Adipocyte (in vitro differentiated cells): ENCODE results near the gene TAP2.
A peak's percentile ranks its signal among the peaks of the same experiment; 100 is the strongest.

Source experiments
- DNase-seq: peaks from one replicate; pipeline ENCODE4 v3.0.0-alpha.2; 2015; ENCODE audit warnings: low read depth
- H3K27me3 ChIP-seq: replicated peaks from 2 replicates; pipeline ENCODE4 v1.7.0; 2013; ENCODE audit warnings: mild to moderate bottlenecking, low read length, moderate library complexity; ENCODE audit not compliant: control insufficient read depth, insufficient read depth
- H3K36me3 ChIP-seq: 2 replicates; pipeline ENCODE4 v1.7.0; 2013; ENCODE audit warnings: low read length, mild to moderate bottlenecking, moderate library complexity; ENCODE audit not compliant: control insufficient read depth, insufficient read depth, severe bottlenecking
- H3K4me1 ChIP-seq: 2 replicates; pipeline ENCODE4 v1.7.0; 2013; ENCODE audit warnings: mild to moderate bottlenecking, low read length, moderate library complexity; ENCODE audit not compliant: control insufficient read depth, insufficient read depth
- H3K4me3 ChIP-seq: 2 replicates; pipeline ENCODE4 v1.7.0; 2013; ENCODE audit warnings: mild to moderate bottlenecking, low read length, moderate library complexity
- H3K9ac ChIP-seq: 2 replicates; pipeline ENCODE4 v1.7.0; 2013; ENCODE audit warnings: mild to moderate bottlenecking, low read length, moderate library complexity
- H3K9me3 ChIP-seq: 2 replicates; pipeline ENCODE4 v1.7.0; 2013; ENCODE audit warnings: mild to moderate bottlenecking, low read length, moderate library complexity; ENCODE audit not compliant: control insufficient read depth

TAP2 gene

GRCh38 chr6:32803416-32803815, 35.1 kb downstream of the TAP2 start:
- H3K4me3 ChIP-seq: no peak overlapping the region
- H3K36me3 ChIP-seq: no peaks in the 10 kb centered on the region
- H3K27me3 ChIP-seq: peaks cover 19% of the 10 kb centered on the region
- H3K9me3 ChIP-seq: peaks cover 19% of the 10 kb centered on the region
- H3K4me1 ChIP-seq: no peaks in the 10 kb centered on the region
- no peak overlapping the region for H3K9ac ChIP-seq
- no peak for DNase-seq

GRCh38 chr6:32799740-32800139, 38.8 kb downstream of the TAP2 start:
- no peak overlapping the region for H3K4me3 ChIP-seq
- peaks cover 19% of the 10 kb centered on the region for H3K9me3 ChIP-seq
- no peak overlapping the region for H3K9ac ChIP-seq
- H3K36me3 ChIP-seq: no peaks in the 10 kb centered on the region
- no peak for DNase-seq
- H3K4me1 ChIP-seq: peaks cover 10% of the 10 kb centered on the region
- H3K27me3 ChIP-seq: peaks cover 38% of the 10 kb centered on the region

GRCh38 chr6:32799168-32799567, 39.4 kb downstream of the TAP2 start:
- Histone ChIP-seq H3K4me1 (peaks cover 10% of the 10 kb centered on the region), H3K27me3 (peaks cover 38% of the 10 kb centered on the region), H3K9ac (no peak overlapping the region), H3K9me3 (peaks cover 19% of the 10 kb centered on the region), H3K36me3 (no peaks in the 10 kb centered on the region), H3K4me3 (no peak overlapping the region)
- no peak for DNase-seq

- Histone ChIP-seq H3K4me3 (peak overlapping the region; percentile 77), H3K36me3 (no peaks in the 10 kb centered on the region), H3K4me1 (peaks cover 10% of the 10 kb centered on the region), H3K9ac (peak overlapping the region; percentile 60), H3K9me3 (peaks cover 13% of the 10 kb centered on the region), H3K27me3 (peaks cover 53% of the 10 kb centered on the region)
- DNase-seq: peak; percentile 85
Observed at GRCh38 chr6:32796848-32797776, 41.4 kb downstream of the TAP2 start.

- Histone ChIP-seq H3K27me3 (peaks cover 59% of the 10 kb centered on the region), H3K4me1 (peaks cover 10% of the 10 kb centered on the region)
Observed at GRCh38 chr6:32794510-32794909, 44.0 kb downstream of the TAP2 start.

GRCh38 chr6:32792901-32793435, 45.6 kb downstream of the TAP2 start:
- peaks cover 59% of the 10 kb centered on the region for H3K27me3 ChIP-seq
- no peak for DNase-seq
- H3K9ac ChIP-seq: no peak overlapping the region
- H3K36me3 ChIP-seq: no peaks in the 10 kb centered on the region
- H3K4me3 ChIP-seq: no peak overlapping the region
- no peaks in the 10 kb centered on the region for H3K9me3 ChIP-seq
- H3K4me1 ChIP-seq: peaks cover 10% of the 10 kb centered on the region

More at GRCh38 chr6:32794510-32794909, 44.0 kb downstream of the TAP2 start:
- Histone ChIP-seq H3K9me3 (peaks cover 7% of the 10 kb centered on the region), H3K9ac (no peak overlapping the region), H3K4me3 (no peak overlapping the region), H3K36me3 (no peaks in the 10 kb centered on the region)
- no peak for DNase-seq

- H3K9ac ChIP-seq: no peak overlapping the region
- no peaks in the 10 kb centered on the region for H3K4me1 ChIP-seq
- no peak for DNase-seq
- peaks cover 5% of the 10 kb centered on the region for H3K9me3 ChIP-seq
- no peak overlapping the region for H3K4me3 ChIP-seq
- H3K27me3 ChIP-seq: peaks cover 58% of the 10 kb centered on the region
- no peaks in the 10 kb centered on the region for H3K36me3 ChIP-seq
Observed at GRCh38 chr6:32790306-32790705, 48.2 kb downstream of the TAP2 start.
